K562 (cell line): Measurements from ENCODE around the gene RIMBP3C. TPM values are rescaled to one million over a fixed set of nuclear protein-coding genes. Genes with fewer than 3 reads are reported as not detected.

Source experiments
- CHD4 ChIP-seq: fragments of 200-600 bp; sonication (generic); IDR thresholded peaks from 3 replicates; pipeline ENCODE4 v1.6.1; 2012; ENCODE audit warnings: low read depth, mild to moderate bottlenecking, mixed read lengths, low read length, inconsistent platforms; ENCODE audit not compliant: insufficient read depth, insufficient replicate concordance, poor library complexity, severe bottlenecking
- EWSR1 ChIP-seq: fragments of 450-650 bp; IDR thresholded peaks from 2 replicates; pipeline ENCODE4 v1.6.1; 2018; ENCODE audit warnings: borderline replicate concordance, mild to moderate bottlenecking, low read depth, moderate library complexity; ENCODE audit not compliant: partially characterized antibody
- JUN ChIP-seq, 2 experiments: sonication (generic) in 1 of 2; formaldehyde crosslinking in 1 of 2; IDR thresholded peaks; 2 replicates each; pipeline versions ENCODE4 v1.6.1 to v1.8.0; 2012 to 2022; ENCODE audit warnings: borderline replicate concordance in 2 of 2, mild to moderate bottlenecking in 2 of 2, improper control_type of control experiment in 1 of 2, low read depth in 1 of 2, low read length in 1 of 2, missing genetic modification reagents in 1 of 2
- ZNF766 ChIP-seq: fragments of 200-800 bp; sonication (Bioruptor generic); conservative IDR thresholded peaks from 2 replicates; pipeline ENCODE4 v1.6.1; 2016; ENCODE audit warnings: missing genetic modification characterization, missing compliant biosample characterization
- polyA plus RNA-seq, 8 experiments: library from polyadenylated mRNA; depleted of rRNA in 4 of 8; stranded (reverse) in 5 of 8; unstranded in 3 of 8; fragments of >200 nt; fragmentation: Nextera tagmentation in 2 of 8; fragmentation: Illumina TruSeq in 1 of 8; extraction: Ambion mirVana in 2 of 8; extraction: Trizol in 1 of 8; gene quantifications; 2 replicates each; pipeline versions ENCODE4 v1.2.1 to v1.2.3, GENCODE V29; 2011 to 2014; ENCODE audit warnings: inconsistent platforms in 1 of 8, missing spikeins in 1 of 8
- total RNA-seq, 7 experiments: library from RNA; depleted of rRNA in 6 of 7; stranded (reverse); fragments of >200 nt in 6 of 7; fragmentation: Illumina TruSeq in 2 of 7; extraction: Trizol in 2 of 7; gene quantifications; 2 replicates each; pipeline versions ENCODE4 v1.2.1 to v1.2.3, GENCODE V29; 2011 to 2021; ENCODE audit warnings: low replicate concordance in 1 of 7
- TF ChIP-seq, protein P1 (sequence below): sonication (generic); formaldehyde crosslinking; IDR thresholded peaks from 2 replicates; pipeline ENCODE4 v1.8.1; 2023; ENCODE audit warnings: mild to moderate bottlenecking, missing genetic modification reagents
- TF ChIP-seq, protein P2 (sequence below): sonication (generic); IDR thresholded peaks from 2 replicates; pipeline ENCODE4 v1.6.1; 2016
- TF ChIP-seq, protein P3 (sequence below): sonication (generic); formaldehyde crosslinking; IDR thresholded peaks from 2 replicates; pipeline ENCODE4 v1.8.0; 2022; ENCODE audit warnings: mild to moderate bottlenecking, low read depth, missing genetic modification reagents
- TF ChIP-seq, protein P4 (sequence below): fragments of 250-450 bp; sonication (Bioruptor Pico); IDR thresholded peaks from 2 replicates; pipeline ENCODE4 v1.4.0; 2020; ENCODE audit warnings: mild to moderate bottlenecking, moderate library complexity, borderline replicate concordance

The RIMBP3C gene
- total and polyA plus RNA-seq, 9 of the 15 experiments (the other 6 are each of a cell fraction or from before 2014, with no cell fraction given): 0.09 to 0.98 (median 0.17) TPM; not detected in 2

DNA sequence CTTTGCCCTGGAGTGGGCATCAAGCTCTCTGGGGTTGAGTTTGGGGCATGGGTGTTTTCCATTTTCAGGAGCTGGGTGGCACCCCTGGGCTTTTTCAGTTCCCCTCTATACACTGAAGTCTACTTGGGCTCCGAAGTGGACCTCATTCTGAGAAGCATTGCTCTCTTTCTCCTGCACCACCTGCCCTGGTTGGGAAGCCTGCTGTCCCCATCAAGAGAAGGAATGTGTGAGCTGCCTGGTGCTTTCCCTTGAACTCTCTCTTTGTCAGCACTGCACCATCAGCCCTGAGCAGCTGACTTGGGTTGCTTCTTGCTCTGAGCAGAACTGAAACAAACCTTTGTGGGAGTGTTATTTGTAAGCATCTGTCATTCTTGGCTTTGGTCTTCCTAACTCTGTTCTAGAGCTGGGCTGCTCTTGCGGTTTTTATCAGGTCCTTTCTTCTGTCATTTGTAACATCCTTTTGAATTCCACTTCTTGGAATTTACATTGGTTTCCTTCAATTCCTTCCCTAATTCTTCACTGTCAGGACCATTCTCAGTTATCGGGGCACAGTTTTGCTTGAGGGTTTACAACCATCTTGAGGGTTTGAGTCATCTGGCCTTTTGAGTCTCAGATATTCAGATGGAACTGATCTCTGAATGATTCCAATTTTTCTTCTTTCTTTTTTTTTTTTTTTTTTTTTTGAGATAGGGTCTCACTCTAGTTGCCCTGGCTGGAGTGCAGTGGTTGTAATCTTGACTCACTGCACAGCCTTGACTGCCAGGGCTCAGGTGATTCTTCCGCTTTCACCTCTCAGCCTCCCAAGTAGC is 36.7 kb upstream of the RIMBP3C start (continued):
- TF ChIP-seq, protein P1, sequence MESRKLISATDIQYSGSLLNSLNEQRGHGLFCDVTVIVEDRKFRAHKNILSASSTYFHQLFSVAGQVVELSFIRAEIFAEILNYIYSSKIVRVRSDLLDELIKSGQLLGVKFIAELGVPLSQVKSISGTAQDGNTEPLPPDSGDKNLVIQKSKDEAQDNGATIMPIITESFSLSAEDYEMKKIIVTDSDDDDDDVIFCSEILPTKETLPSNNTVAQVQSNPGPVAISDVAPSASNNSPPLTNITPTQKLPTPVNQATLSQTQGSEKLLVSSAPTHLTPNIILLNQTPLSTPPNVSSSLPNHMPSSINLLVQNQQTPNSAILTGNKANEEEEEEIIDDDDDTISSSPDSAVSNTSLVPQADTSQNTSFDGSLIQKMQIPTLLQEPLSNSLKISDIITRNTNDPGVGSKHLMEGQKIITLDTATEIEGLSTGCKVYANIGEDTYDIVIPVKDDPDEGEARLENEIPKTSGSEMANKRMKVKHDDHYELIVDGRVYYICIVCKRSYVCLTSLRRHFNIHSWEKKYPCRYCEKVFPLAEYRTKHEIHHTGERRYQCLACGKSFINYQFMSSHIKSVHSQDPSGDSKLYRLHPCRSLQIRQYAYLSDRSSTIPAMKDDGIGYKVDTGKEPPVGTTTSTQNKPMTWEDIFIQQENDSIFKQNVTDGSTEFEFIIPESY (CRISPR knock-in tag): no peak
- TF ChIP-seq CHD4 (no peak), EWSR1 (no peak), ZNF766 (CRISPR knock-in tag) (peak; percentile 65), JUN (IDR thresholded peaks at IDR 0.05; ENCODE audit: borderline replicate concordance, low read depth, low read length) (peak; percentile 76), JUN (CRISPR knock-in tag; IDR thresholded peaks at IDR 0.05; ENCODE audit: borderline replicate concordance) (no peak)
- TF ChIP-seq, protein P2, sequence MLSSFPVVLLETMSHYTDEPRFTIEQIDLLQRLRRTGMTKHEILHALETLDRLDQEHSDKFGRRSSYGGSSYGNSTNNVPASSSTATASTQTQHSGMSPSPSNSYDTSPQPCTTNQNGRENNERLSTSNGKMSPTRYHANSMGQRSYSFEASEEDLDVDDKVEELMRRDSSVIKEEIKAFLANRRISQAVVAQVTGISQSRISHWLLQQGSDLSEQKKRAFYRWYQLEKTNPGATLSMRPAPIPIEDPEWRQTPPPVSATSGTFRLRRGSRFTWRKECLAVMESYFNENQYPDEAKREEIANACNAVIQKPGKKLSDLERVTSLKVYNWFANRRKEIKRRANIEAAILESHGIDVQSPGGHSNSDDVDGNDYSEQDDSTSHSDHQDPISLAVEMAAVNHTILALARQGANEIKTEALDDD: no peak
- TF ChIP-seq, protein P3, sequence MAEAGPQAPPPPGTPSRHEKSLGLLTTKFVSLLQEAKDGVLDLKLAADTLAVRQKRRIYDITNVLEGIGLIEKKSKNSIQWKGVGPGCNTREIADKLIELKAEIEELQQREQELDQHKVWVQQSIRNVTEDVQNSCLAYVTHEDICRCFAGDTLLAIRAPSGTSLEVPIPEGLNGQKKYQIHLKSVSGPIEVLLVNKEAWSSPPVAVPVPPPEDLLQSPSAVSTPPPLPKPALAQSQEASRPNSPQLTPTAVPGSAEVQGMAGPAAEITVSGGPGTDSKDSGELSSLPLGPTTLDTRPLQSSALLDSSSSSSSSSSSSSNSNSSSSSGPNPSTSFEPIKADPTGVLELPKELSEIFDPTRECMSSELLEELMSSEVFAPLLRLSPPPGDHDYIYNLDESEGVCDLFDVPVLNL (CRISPR knock-in tag): no peak
- TF ChIP-seq, protein P4, sequence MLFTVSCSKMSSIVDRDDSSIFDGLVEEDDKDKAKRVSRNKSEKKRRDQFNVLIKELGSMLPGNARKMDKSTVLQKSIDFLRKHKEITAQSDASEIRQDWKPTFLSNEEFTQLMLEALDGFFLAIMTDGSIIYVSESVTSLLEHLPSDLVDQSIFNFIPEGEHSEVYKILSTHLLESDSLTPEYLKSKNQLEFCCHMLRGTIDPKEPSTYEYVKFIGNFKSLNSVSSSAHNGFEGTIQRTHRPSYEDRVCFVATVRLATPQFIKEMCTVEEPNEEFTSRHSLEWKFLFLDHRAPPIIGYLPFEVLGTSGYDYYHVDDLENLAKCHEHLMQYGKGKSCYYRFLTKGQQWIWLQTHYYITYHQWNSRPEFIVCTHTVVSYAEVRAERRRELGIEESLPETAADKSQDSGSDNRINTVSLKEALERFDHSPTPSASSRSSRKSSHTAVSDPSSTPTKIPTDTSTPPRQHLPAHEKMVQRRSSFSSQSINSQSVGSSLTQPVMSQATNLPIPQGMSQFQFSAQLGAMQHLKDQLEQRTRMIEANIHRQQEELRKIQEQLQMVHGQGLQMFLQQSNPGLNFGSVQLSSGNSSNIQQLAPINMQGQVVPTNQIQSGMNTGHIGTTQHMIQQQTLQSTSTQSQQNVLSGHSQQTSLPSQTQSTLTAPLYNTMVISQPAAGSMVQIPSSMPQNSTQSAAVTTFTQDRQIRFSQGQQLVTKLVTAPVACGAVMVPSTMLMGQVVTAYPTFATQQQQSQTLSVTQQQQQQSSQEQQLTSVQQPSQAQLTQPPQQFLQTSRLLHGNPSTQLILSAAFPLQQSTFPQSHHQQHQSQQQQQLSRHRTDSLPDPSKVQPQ (CRISPR knock-in tag): peak; percentile 64; the same call in 1 of the 2 replicates
